CD4-positive, alpha-beta T cell treated with Interleukin-4 for 4 hours (primary cell): ENCODE measurements around the gene ICA1.

ENCODE experiments used
- DNase-seq: peaks from one replicate; pipeline ENCODE4 v3.0.0-alpha.2; 2020

The ICA1 gene

GRCh38 chr7:8089036-8089780 lies 172.8 kb downstream of the ICA1 start:
- DNase-seq: no peak

- no peak for DNase-seq
Observed at GRCh38 chr7:8086239-8086638, 175.7 kb downstream of the ICA1 start.

GRCh38 chr7:8085420-8085819 lies 176.5 kb downstream of the ICA1 start:
- no peak for DNase-seq

GRCh38 chr7:8084836-8085235 lies 177.1 kb downstream of the ICA1 start:
- DNase-seq: no peak

- no peak for DNase-seq
Observed at GRCh38 chr7:8082762-8083161, 179.2 kb downstream of the ICA1 start.

- DNase-seq: no peak
Observed at GRCh38 chr7:8078418-8078817, 183.5 kb downstream of the ICA1 start.

GRCh38 chr7:8070451-8071180 lies 191.4 kb downstream of the ICA1 start:
- no peak for DNase-seq

- DNase-seq: no peak
Observed at GRCh38 chr7:8068892-8069686, 192.9 kb downstream of the ICA1 start.

- DNase-seq: no peak
Observed at GRCh38 chr7:8065356-8065813, 196.6 kb downstream of the ICA1 start.

- DNase-seq: no peak
Observed at GRCh38 chr7:8064828-8065227, 197.1 kb downstream of the ICA1 start.

- no peak for DNase-seq
Observed at GRCh38 chr7:8063706-8064297, 198.2 kb downstream of the ICA1 start.

GRCh38 chr7:8063300-8063699 lies 198.7 kb downstream of the ICA1 start:
- peak; percentile 4 for DNase-seq
